Smooth muscle cell (in vitro differentiated cells): ENCODE results near the gene SLC9A9. TPM values are rescaled to one million over a fixed set of nuclear protein-coding genes. Genes with fewer than 3 reads are reported as not detected.

Experiments used
- DNase-seq: peaks from one replicate; lab custom pipeline; 2025; ENCODE audit not compliant: unreplicated experiment; lab: John Stamatoyannopoulos, UW
- H2AFZ ChIP-seq: fragments of 200-600 bp; sonication (generic); 2 replicates; pipeline ENCODE4 v1.6.0; 2016; ENCODE audit warnings: antibody characterized with exemption, low read depth, mild to moderate bottlenecking
- H3F3A ChIP-seq: fragments of 200-600 bp; sonication (generic); 2 replicates; pipeline ENCODE4 v1.6.0; 2017; ENCODE audit warnings: antibody characterized with exemption, low read depth
- H3K27ac ChIP-seq: fragments of 200-600 bp; sonication (generic); 2 replicates; pipeline ENCODE4 v1.5.1; 2016; ENCODE audit warnings: low read depth, mild to moderate bottlenecking
- H3K27me3 ChIP-seq: fragments of 200-600 bp; sonication (generic); 2 replicates; pipeline ENCODE4 v1.6.1; 2016; ENCODE audit warnings: low read depth, mild to moderate bottlenecking
- H3K36me3 ChIP-seq: fragments of 200-600 bp; sonication (generic); 2 replicates; pipeline ENCODE4 v1.5.1; 2016; ENCODE audit warnings: low read depth
- H3K4me1 ChIP-seq: fragments of 200-600 bp; sonication (generic); 2 replicates; pipeline ENCODE4 v1.5.1; 2016; ENCODE audit warnings: low read depth
- H3K4me2 ChIP-seq: fragments of 200-600 bp; sonication (generic); 2 replicates; pipeline ENCODE4 v1.6.0; 2016; ENCODE audit warnings: mild to moderate bottlenecking
- H3K4me3 ChIP-seq: fragments of 200-600 bp; sonication (generic); 2 replicates; pipeline ENCODE4 v1.5.1; 2016; ENCODE audit warnings: mild to moderate bottlenecking
- H3K79me2 ChIP-seq: fragments of 200-600 bp; sonication (generic); 2 replicates; pipeline ENCODE4 v1.6.0; 2016; ENCODE audit warnings: low read depth, mild to moderate bottlenecking
- H3K9ac ChIP-seq: fragments of 200-600 bp; sonication (generic); 2 replicates; pipeline ENCODE4 v1.6.0; 2016; ENCODE audit warnings: low read depth
- H3K9me3 ChIP-seq: fragments of 200-600 bp; sonication (generic); replicated peaks from 2 replicates; pipeline ENCODE4 v1.5.1; 2016; ENCODE audit warnings: low read depth
- H4K20me1 ChIP-seq: fragments of 200-600 bp; sonication (generic); 2 replicates; pipeline ENCODE4 v1.6.0; 2016; ENCODE audit warnings: low read depth
- CTCF ChIP-seq: fragments of 200-600 bp; sonication (generic); IDR thresholded peaks from 2 replicates; pipeline ENCODE4 v1.5.1; 2017; ENCODE audit warnings: borderline replicate concordance, mild to moderate bottlenecking, antibody characterized with exemption; ENCODE audit not compliant: insufficient read depth, poor library complexity, severe bottlenecking
- WGBS: methylation state at CpG from one replicate; pipeline ENCODE4 v1.1.7; 2016; ENCODE audit warnings: low lambda C conversion rate; 5-methylcytosine and 5-hydroxymethylcytosine counted together
- polyA plus RNA-seq: library from polyadenylated mRNA; unstranded; fragments of >200 nt; fragmentation: Nextera tagmentation; extraction: Ambion mirVana; gene quantifications from 2 replicates; pipeline ENCODE4 v1.2.1, GENCODE V29; 2016
- total RNA-seq: library from RNA; depleted of rRNA; stranded (reverse); fragments of >200 nt; gene quantifications from 2 replicates; pipeline ENCODE4 v1.2.3, GENCODE V29; 2014

SLC9A9 gene
- total and polyA plus RNA-seq, 2 experiments from 2014 or later, result 4.0 to 8.9 TPM

- DNase-seq, result no peak
- Histone ChIP-seq H3K27me3 (no peaks in the 10 kb centered on the region), H3K9ac (no peak overlapping the region), H3F3A (no peaks in the 10 kb centered on the region), H3K36me3 (no peaks in the 10 kb centered on the region), H3K27ac (no peak overlapping the region), H3K4me1 (no peaks in the 10 kb centered on the region), H3K4me2 (no peak overlapping the region), H3K4me3 (no peak overlapping the region), H3K79me2 (no peaks in the 10 kb centered on the region), H3K9me3 (no peaks in the 10 kb centered on the region), H4K20me1 (no peaks in the 10 kb centered on the region), H2AFZ (no peak overlapping the region)
- no peak for TF ChIP-seq CTCF
- 89% methylated on average over 1 of the region's 1 CpG for WGBS
These were observed 580.3 kb downstream of the SLC9A9 start for GRCh38 chr3:143267989-143268388.

- no peak overlapping the region for H2AFZ ChIP-seq
- H3K27ac ChIP-seq, result no peak overlapping the region
- H3K4me2 ChIP-seq, result no peak overlapping the region
- H3K4me1 ChIP-seq, result no peaks in the 10 kb centered on the region
- no peaks in the 10 kb centered on the region for H3K36me3 ChIP-seq
- DNase-seq, result no peak
- no peak overlapping the region for H3K4me3 ChIP-seq
- TF ChIP-seq CTCF, result no peak
- H3K9me3 ChIP-seq, result no peaks in the 10 kb centered on the region
- no peaks in the 10 kb centered on the region for H3K79me2 ChIP-seq
- no peaks in the 10 kb centered on the region for H4K20me1 ChIP-seq
- H3F3A ChIP-seq, result no peaks in the 10 kb centered on the region
- no peaks in the 10 kb centered on the region for H3K27me3 ChIP-seq
- H3K9ac ChIP-seq, result no peak overlapping the region
These were observed 581.3 kb downstream of the SLC9A9 start for GRCh38 chr3:143266927-143267326.

GRCh38 chr3:143266511-143266910 lies 581.8 kb downstream of the SLC9A9 start:
- Histone ChIP-seq H4K20me1 (no peaks in the 10 kb centered on the region), H3K36me3 (no peaks in the 10 kb centered on the region), H3K4me3 (no peak overlapping the region), H3K79me2 (no peaks in the 10 kb centered on the region), H3K9ac (no peak overlapping the region), H3K27ac (no peak overlapping the region), H2AFZ (no peak overlapping the region), H3K4me2 (no peak overlapping the region), H3K4me1 (no peaks in the 10 kb centered on the region), H3F3A (no peaks in the 10 kb centered on the region), H3K27me3 (no peaks in the 10 kb centered on the region), H3K9me3 (no peaks in the 10 kb centered on the region)
- WGBS, result 40% methylated on average over 2 of the region's 2 CpGs
- no peak for TF ChIP-seq CTCF
- no peak for DNase-seq

GRCh38 chr3:143265501-143266070 lies 582.7 kb downstream of the SLC9A9 start:
- Histone ChIP-seq H2AFZ (no peak overlapping the region), H3K27ac (no peak overlapping the region), H3K36me3 (no peaks in the 10 kb centered on the region), H3K79me2 (no peaks in the 10 kb centered on the region), H3K4me1 (no peaks in the 10 kb centered on the region), H3F3A (no peaks in the 10 kb centered on the region), H4K20me1 (no peaks in the 10 kb centered on the region), H3K9me3 (no peaks in the 10 kb centered on the region), H3K4me3 (no peak overlapping the region), H3K4me2 (no peak overlapping the region), H3K27me3 (no peaks in the 10 kb centered on the region), H3K9ac (no peak overlapping the region)
- DNase-seq, result no peak
- no peak for TF ChIP-seq CTCF
- WGBS, result 87% methylated on average over 7 of the region's 7 CpGs
